HepG2 (cell line): ENCODE results near the gene ANKRD29. TPM values are rescaled to one million over a fixed set of nuclear protein-coding genes. Genes with fewer than 3 reads are reported as not detected.

Source experiments
- ARID5B ChIP-seq: IDR thresholded peaks from 2 replicates; pipeline ENCODE4 v1.4.0; 2020; ENCODE audit warnings: mild to moderate bottlenecking, missing genetic modification reagents
- CTCF ChIP-seq: sonication (generic); formaldehyde crosslinking; IDR thresholded peaks from 2 replicates; pipeline ENCODE4 v1.5.0; 2020; ENCODE audit warnings: mild to moderate bottlenecking, missing genetic modification reagents, moderate library complexity
- SMARCE1 ChIP-seq: fragments of 450-650 bp; IDR thresholded peaks from 2 replicates; pipeline ENCODE4 v1.6.1; 2017; ENCODE audit warnings: borderline replicate concordance
- TCF12 ChIP-seq, 2 experiments: fragments of 450-650 bp in 1 of 2; sonication (generic) in 1 of 2; formaldehyde crosslinking in 1 of 2; IDR thresholded peaks; 2 replicates each; pipeline versions ENCODE4 v1.6.1 to v1.8.0; 2017 to 2022; ENCODE audit warnings: antibody characterized with exemption in 1 of 2, mild to moderate bottlenecking in 1 of 2, missing genetic modification reagents in 1 of 2, moderate library complexity in 1 of 2
- ZBTB34 ChIP-seq: sonication (generic); formaldehyde crosslinking; IDR thresholded peaks from 2 replicates; pipeline ENCODE4 v1.8.0; 2022; ENCODE audit warnings: mild to moderate bottlenecking, missing genetic modification reagents
- ZNF317 ChIP-seq: sonication (generic); formaldehyde crosslinking; IDR thresholded peaks from 2 replicates; pipeline ENCODE4 v1.5.0; 2020; ENCODE audit warnings: mild to moderate bottlenecking, missing genetic modification reagents
- ZNF569 ChIP-seq: sonication (generic); formaldehyde crosslinking; IDR thresholded peaks from 2 replicates; pipeline ENCODE4 v1.5.0; 2020; ENCODE audit warnings: mild to moderate bottlenecking, missing genetic modification reagents, moderate library complexity, borderline replicate concordance
- ZNF788 ChIP-seq: sonication (generic); formaldehyde crosslinking; IDR thresholded peaks from 2 replicates; pipeline ENCODE4 v1.5.0; 2020; ENCODE audit warnings: mild to moderate bottlenecking, missing genetic modification reagents, borderline replicate concordance
- ZSCAN21 ChIP-seq: sonication (generic); formaldehyde crosslinking; IDR thresholded peaks from 2 replicates; pipeline ENCODE4 v1.8.0; 2022; ENCODE audit warnings: mild to moderate bottlenecking, missing genetic modification reagents, moderate library complexity, borderline replicate concordance
- polyA plus RNA-seq, 8 experiments: library from polyadenylated mRNA; depleted of rRNA in 3 of 8; stranded (reverse) in 7 of 8; unstranded in 1 of 8; fragments of >200 nt; fragmentation: Illumina TruSeq in 4 of 8; extraction: Trizol in 4 of 8; gene quantifications; 2 replicates each; pipeline versions ENCODE4 v1.2.1 to v1.2.3, GENCODE V29; 2011 to 2016; ENCODE audit warnings: low read depth in 4 of 8, missing spikeins in 1 of 8, mixed read lengths in 1 of 8; ENCODE audit not compliant: insufficient read depth in 1 of 8
- total RNA-seq, 5 experiments: library from RNA; depleted of rRNA; stranded (reverse); fragments of >200 nt; fragmentation: Illumina TruSeq; extraction: Trizol; gene quantifications; 2 replicates each; pipeline ENCODE4 v1.2.3, GENCODE V29; 2016; ENCODE audit warnings: low read depth in 1 of 5
- TF ChIP-seq, protein P1 (sequence below): sonication (generic); formaldehyde crosslinking; IDR thresholded peaks from 2 replicates; pipeline ENCODE4 v1.5.0; 2020; ENCODE audit warnings: missing genetic modification reagents
- TF ChIP-seq, protein P2 (sequence below): sonication (generic); formaldehyde crosslinking; IDR thresholded peaks from 2 replicates; pipeline ENCODE4 v1.4.0; 2020; ENCODE audit warnings: missing genetic modification reagents

ANKRD29 gene
- total and polyA plus RNA-seq, 2 of the 13 experiments (the other 11 are each of a cell fraction or from before 2014, with no cell fraction given): not detected

GRCh38 chr18:23583071-23583865, 79.4 kb downstream of the ANKRD29 start (continued):
- TF ChIP-seq ARID5B (CRISPR knock-in tag): peak; percentile 79
- TF ChIP-seq SMARCE1: no peak
- no peak for TF ChIP-seq CTCF
- no peak for TF ChIP-seq ZNF569
- 0 out of 2 replicates have a peak, but pooled peaks have one; percentile 42 for TF ChIP-seq ZNF317 (CRISPR knock-in tag)
- no peak for TF ChIP-seq ZNF788 (CRISPR knock-in tag)
- TF ChIP-seq, protein P1, sequence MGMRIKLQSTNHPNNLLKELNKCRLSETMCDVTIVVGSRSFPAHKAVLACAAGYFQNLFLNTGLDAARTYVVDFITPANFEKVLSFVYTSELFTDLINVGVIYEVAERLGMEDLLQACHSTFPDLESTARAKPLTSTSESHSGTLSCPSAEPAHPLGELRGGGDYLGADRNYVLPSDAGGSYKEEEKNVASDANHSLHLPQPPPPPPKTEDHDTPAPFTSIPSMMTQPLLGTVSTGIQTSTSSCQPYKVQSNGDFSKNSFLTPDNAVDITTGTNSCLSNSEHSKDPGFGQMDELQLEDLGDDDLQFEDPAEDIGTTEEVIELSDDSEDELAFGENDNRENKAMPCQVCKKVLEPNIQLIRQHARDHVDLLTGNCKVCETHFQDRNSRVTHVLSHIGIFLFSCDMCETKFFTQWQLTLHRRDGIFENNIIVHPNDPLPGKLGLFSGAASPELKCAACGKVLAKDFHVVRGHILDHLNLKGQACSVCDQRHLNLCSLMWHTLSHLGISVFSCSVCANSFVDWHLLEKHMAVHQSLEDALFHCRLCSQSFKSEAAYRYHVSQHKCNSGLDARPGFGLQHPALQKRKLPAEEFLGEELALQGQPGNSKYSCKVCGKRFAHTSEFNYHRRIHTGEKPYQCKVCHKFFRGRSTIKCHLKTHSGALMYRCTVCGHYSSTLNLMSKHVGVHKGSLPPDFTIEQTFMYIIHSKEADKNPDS (CRISPR knock-in tag): no peak
- TF ChIP-seq, protein P2, sequence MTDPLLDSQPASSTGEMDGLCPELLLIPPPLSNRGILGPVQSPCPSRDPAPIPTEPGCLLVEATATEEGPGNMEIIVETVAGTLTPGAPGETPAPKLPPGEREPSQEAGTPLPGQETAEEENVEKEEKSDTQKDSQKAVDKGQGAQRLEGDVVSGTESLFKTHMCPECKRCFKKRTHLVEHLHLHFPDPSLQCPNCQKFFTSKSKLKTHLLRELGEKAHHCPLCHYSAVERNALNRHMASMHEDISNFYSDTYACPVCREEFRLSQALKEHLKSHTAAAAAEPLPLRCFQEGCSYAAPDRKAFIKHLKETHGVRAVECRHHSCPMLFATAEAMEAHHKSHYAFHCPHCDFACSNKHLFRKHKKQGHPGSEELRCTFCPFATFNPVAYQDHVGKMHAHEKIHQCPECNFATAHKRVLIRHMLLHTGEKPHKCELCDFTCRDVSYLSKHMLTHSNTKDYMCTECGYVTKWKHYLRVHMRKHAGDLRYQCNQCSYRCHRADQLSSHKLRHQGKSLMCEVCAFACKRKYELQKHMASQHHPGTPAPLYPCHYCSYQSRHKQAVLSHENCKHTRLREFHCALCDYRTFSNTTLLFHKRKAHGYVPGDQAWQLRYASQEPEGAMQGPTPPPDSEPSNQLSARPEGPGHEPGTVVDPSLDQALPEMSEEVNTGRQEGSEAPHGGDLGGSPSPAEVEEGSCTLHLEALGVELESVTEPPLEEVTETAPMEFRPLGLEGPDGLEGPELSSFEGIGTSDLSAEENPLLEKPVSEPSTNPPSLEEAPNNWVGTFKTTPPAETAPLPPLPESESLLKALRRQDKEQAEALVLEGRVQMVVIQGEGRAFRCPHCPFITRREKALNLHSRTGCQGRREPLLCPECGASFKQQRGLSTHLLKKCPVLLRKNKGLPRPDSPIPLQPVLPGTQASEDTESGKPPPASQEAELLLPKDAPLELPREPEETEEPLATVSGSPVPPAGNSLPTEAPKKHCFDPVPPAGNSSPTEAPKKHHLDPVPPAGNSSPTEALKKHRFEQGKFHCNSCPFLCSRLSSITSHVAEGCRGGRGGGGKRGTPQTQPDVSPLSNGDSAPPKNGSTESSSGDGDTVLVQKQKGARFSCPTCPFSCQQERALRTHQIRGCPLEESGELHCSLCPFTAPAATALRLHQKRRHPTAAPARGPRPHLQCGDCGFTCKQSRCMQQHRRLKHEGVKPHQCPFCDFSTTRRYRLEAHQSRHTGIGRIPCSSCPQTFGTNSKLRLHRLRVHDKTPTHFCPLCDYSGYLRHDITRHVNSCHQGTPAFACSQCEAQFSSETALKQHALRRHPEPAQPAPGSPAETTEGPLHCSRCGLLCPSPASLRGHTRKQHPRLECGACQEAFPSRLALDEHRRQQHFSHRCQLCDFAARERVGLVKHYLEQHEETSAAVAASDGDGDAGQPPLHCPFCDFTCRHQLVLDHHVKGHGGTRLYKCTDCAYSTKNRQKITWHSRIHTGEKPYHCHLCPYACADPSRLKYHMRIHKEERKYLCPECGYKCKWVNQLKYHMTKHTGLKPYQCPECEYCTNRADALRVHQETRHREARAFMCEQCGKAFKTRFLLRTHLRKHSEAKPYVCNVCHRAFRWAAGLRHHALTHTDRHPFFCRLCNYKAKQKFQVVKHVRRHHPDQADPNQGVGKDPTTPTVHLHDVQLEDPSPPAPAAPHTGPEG (CRISPR knock-in tag): no peak
- 0 out of 2 replicates have a peak, but pooled peaks have one; percentile 18 for TF ChIP-seq ZSCAN21 (CRISPR knock-in tag)
- TF ChIP-seq ZBTB34 (CRISPR knock-in tag): no peak
- no peak for TF ChIP-seq TCF12 (IDR thresholded peaks at IDR 0.05)
- no peak for TF ChIP-seq TCF12 (CRISPR knock-in tag; IDR thresholded peaks at IDR 0.05)
